SJSA1 (cell line): ENCODE results near the gene KLHL6. TPM values are rescaled to one million over a fixed set of nuclear protein-coding genes. Genes with fewer than 3 reads are reported as not detected.
"Not testable (repeated sequence)": the region's sequence is repeated elsewhere in the genome, so short reads cannot be mapped to it uniquely, and the experiment has no call there.

Experiments used
- DNase-seq, 2 experiments: peaks; one replicate each; pipeline ENCODE4 v3.0.0-alpha.2; 2015 to 2020; ENCODE audit warnings: low spot score in 2 of 2, low read depth in 1 of 2
- H3K27ac ChIP-seq: fragments of 250-450 bp; sonication (Bioruptor Pico); 2 replicates; pipeline ENCODE4 v1.5.1; 2020; ENCODE audit warnings: mild to moderate bottlenecking, moderate library complexity
- H3K27me3 ChIP-seq: fragments of 250-450 bp; sonication (Bioruptor Pico); replicated peaks from 2 replicates; pipeline ENCODE4 v1.5.1; 2020; ENCODE audit warnings: mild to moderate bottlenecking, moderate library complexity
- H3K36me3 ChIP-seq: fragments of 250-450 bp; sonication (Bioruptor Pico); 2 replicates; pipeline ENCODE4 v1.5.1; 2020; ENCODE audit warnings: mild to moderate bottlenecking
- H3K4me1 ChIP-seq: fragments of 250-450 bp; sonication (Bioruptor Pico); replicated peaks from 2 replicates; pipeline ENCODE4 v1.6.1; 2021; ENCODE audit warnings: mild to moderate bottlenecking
- H3K4me3 ChIP-seq: fragments of 250-450 bp; sonication (Bioruptor Pico); 2 replicates; pipeline ENCODE4 v1.5.1; 2020; ENCODE audit warnings: mild to moderate bottlenecking
- H3K9me3 ChIP-seq: fragments of 250-450 bp; sonication (Bioruptor Pico); replicated peaks from 2 replicates; pipeline ENCODE4 v1.5.1; 2020; ENCODE audit warnings: mild to moderate bottlenecking
- total RNA-seq: library from RNA; depleted of rRNA; stranded (reverse); fragments of >200 nt; shearing (Covaris generic); gene quantifications from 2 replicates; pipeline ENCODE4 v1.2.3, GENCODE V29; 2014

The KLHL6 gene
- total RNA-seq, 1 experiment from 2014 or later, result not detected

DNA sequence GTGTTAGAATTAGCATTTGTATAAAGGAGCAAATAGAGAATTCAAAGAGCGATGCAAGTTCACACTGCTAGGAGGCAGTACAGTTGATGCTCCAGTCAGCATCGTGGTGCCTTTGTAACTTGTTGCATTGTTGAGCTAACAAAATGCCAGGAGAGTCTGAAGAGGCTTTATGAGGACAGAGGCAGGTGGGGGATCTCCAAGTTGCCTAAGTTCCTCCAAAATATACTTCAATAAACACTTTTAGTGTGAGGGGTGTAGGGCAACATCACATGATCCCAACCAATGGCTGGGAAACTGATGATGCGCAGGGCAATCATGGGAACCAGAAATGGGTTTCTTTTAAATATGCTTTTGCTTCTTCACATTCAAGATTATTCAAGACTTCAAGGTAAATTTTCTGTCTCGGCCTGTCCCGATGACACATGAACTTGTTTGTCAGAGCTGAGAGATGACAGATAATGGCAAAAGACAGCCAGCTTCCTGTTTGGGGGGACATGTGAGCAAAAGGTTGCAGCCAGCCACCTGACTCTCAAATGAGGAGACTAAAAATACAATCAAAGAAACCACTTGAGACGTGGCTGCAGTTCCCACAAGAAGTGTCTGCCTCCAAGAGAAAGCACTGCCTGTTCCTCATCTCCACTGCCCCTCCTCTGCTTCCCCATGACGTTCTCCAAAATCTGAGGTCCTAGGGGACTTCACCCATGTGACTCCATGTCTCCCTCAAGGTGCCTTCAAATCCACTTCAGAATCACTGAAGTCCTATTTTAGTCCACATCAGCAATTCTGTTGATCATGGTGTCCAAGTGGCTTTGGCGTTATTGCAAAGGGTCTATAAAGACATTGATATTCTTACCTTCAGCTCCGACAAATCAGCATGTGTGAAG lies 39.3 kb downstream of the KLHL6 start:
- Histone ChIP-seq H3K36me3 (no peaks in the 10 kb centered on the region), H3K27ac (no peak overlapping the region), H3K4me1 (no peaks in the 10 kb centered on the region), H3K4me3 (no peak overlapping the region), H3K27me3 (no peaks in the 10 kb centered on the region), H3K9me3 (no peaks in the 10 kb centered on the region)
- DNase-seq, result no peak

GRCh38 chr3:183514021-183514420 lies 41.5 kb downstream of the KLHL6 start:
- DNase-seq, result no peak
- H3K4me3 ChIP-seq, result no peak overlapping the region
- no peaks in the 10 kb centered on the region for H3K27me3 ChIP-seq
- no peaks in the 10 kb centered on the region for H3K9me3 ChIP-seq
- H3K27ac ChIP-seq, result no peak overlapping the region
- H3K4me1 ChIP-seq, result no peaks in the 10 kb centered on the region
- H3K36me3 ChIP-seq, result no peaks in the 10 kb centered on the region

GRCh38 chr3:183513046-183513706 lies 42.3 kb downstream of the KLHL6 start:
- Histone ChIP-seq H3K4me3 (no peak overlapping the region), H3K36me3 (no peaks in the 10 kb centered on the region), H3K4me1 (no peaks in the 10 kb centered on the region), H3K27ac (no peak overlapping the region), H3K27me3 (no peaks in the 10 kb centered on the region), H3K9me3 (no peaks in the 10 kb centered on the region)
- DNase-seq, result no peak

- not testable (repeated sequence) for H3K27me3 ChIP-seq, DNase-seq, H3K9me3 ChIP-seq, H3K27ac ChIP-seq, H3K36me3 ChIP-seq, H3K4me3 ChIP-seq, H3K4me1 ChIP-seq
These were observed 44.0 kb downstream of the KLHL6 start for GRCh38 chr3:183511286-183512131.

- no peaks in the 10 kb centered on the region for H3K9me3 ChIP-seq
- no peaks in the 10 kb centered on the region for H3K4me1 ChIP-seq
- H3K27ac ChIP-seq, result no peak overlapping the region
- DNase-seq, result no peak
- no peaks in the 10 kb centered on the region; the same call in 1 of the 2 replicates for H3K27me3 ChIP-seq
- no peaks in the 10 kb centered on the region for H3K36me3 ChIP-seq
- no peak overlapping the region for H3K4me3 ChIP-seq
These were observed 46.7 kb downstream of the KLHL6 start for GRCh38 chr3:183508821-183509220.

- Histone ChIP-seq H3K9me3 (no peaks in the 10 kb centered on the region), H3K36me3 (no peaks in the 10 kb centered on the region), H3K4me3 (no peak overlapping the region), H3K27me3 (no peaks in the 10 kb centered on the region; the same call in 1 of the 2 replicates), H3K4me1 (no peaks in the 10 kb centered on the region), H3K27ac (no peak overlapping the region)
- no peak for DNase-seq
These were observed 48.0 kb downstream of the KLHL6 start for GRCh38 chr3:183507551-183507950.

- Histone ChIP-seq H3K9me3 (no peaks in the 10 kb centered on the region), H3K27me3 (no peaks in the 10 kb centered on the region; the same call in 1 of the 2 replicates), H3K4me1 (no peaks in the 10 kb centered on the region), H3K27ac (no peak overlapping the region), H3K4me3 (no peak overlapping the region), H3K36me3 (no peaks in the 10 kb centered on the region)
- no peak for DNase-seq
These were observed 48.7 kb downstream of the KLHL6 start for GRCh38 chr3:183506674-183507320.

DNA sequence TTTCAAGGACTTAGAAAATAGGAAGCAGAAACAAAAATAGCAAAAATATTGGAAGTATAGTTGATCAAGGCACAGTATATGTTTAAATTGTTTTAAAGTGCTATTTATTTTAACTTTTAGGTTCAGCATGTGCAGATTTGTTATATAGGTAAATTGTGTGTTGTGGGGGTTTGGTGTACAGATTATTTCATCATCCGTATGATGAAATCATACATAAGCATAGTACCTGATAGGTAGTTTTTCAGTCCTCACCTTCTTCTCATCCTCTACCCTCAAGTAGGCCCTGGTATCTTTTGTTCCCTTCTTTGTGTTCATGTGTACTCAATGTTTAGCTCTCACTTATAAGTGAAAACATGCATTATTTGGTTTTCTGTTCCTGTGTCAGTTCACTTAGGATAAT lies 50.9 kb downstream of the KLHL6 start:
- DNase-seq, result no peak

DNA sequence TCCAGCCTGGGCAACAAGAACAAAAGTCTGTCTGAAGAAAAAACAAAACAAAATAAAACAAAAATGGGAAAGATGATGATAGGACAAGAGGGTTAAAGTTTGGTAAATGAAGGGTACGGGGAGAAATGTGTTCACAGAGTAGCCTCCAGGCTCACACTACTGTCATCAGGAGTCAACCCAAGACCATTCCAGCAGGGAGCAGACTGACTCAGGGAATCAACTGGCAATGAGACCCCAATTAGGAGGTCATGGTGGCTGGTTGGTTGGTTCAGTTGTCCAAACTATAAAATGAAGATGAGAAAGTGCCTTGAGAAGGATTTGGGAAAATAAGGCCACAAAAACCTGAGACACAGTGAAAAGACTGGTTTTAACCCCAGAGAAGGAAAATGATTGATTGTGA lies 51.8 kb downstream of the KLHL6 start:
- Histone ChIP-seq H3K27ac (no peak overlapping the region), H3K27me3 (no peaks in the 10 kb centered on the region; the same call in 1 of the 2 replicates), H3K36me3 (no peaks in the 10 kb centered on the region), H3K4me1 (no peaks in the 10 kb centered on the region), H3K9me3 (no peaks in the 10 kb centered on the region), H3K4me3 (no peak overlapping the region)
- no peak for DNase-seq

More for the DNA sequence above, 50.9 kb downstream of the KLHL6 start:
- Histone ChIP-seq H3K4me1 (no peaks in the 10 kb centered on the region), H3K4me3 (no peak overlapping the region), H3K36me3 (no peaks in the 10 kb centered on the region), H3K27ac (no peak overlapping the region), H3K27me3 (no peaks in the 10 kb centered on the region; the same call in 1 of the 2 replicates), H3K9me3 (no peaks in the 10 kb centered on the region)

DNA sequence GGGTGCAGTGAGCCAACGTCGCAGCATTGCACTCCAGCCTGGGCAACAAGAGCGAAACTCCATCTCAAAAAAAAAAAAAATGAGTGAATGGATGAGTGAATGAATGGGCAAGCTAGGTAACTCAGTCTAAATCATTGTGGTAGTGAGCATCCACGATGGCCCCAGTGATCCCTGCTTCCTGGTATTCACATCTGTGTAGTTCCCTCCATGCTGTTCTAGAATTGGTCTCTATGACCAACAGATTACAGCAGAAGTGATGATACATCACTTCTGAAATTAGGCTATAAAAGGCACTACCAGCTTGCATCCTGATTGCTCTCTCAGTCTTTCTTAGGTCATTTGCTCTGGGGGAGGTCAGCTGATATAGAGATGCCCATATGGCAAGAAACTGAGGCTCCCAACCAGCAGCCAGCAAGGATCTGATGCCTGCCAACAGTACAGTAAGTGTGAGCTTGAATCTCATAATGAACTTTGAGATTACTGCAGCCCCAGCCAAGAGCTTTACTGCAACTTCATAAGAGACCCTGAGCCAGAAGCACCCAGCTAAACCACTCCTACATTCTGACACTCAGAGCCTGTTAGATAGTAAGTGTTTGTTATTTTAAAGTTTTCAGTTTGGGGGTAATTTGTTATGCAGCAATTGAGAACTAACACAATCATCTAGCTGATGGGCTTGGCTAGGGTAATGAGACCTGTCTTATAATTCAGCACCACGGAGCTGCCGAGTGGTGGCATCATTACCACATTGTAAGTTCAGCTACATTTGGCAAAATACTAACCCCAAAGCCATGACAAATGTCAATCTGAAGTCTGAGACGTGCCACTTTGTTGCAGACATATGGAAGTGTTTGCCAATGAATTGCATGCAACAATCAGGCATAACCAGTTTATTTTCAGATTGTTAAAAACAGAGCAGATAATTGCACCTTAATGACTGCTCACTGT lies 53.0 kb downstream of the KLHL6 start:
- Histone ChIP-seq H3K9me3 (no peaks in the 10 kb centered on the region), H3K27ac (no peak overlapping the region), H3K36me3 (no peaks in the 10 kb centered on the region), H3K27me3 (no peaks in the 10 kb centered on the region; the same call in 1 of the 2 replicates), H3K4me1 (no peaks in the 10 kb centered on the region), H3K4me3 (no peak overlapping the region)
- DNase-seq, result no peak

DNA sequence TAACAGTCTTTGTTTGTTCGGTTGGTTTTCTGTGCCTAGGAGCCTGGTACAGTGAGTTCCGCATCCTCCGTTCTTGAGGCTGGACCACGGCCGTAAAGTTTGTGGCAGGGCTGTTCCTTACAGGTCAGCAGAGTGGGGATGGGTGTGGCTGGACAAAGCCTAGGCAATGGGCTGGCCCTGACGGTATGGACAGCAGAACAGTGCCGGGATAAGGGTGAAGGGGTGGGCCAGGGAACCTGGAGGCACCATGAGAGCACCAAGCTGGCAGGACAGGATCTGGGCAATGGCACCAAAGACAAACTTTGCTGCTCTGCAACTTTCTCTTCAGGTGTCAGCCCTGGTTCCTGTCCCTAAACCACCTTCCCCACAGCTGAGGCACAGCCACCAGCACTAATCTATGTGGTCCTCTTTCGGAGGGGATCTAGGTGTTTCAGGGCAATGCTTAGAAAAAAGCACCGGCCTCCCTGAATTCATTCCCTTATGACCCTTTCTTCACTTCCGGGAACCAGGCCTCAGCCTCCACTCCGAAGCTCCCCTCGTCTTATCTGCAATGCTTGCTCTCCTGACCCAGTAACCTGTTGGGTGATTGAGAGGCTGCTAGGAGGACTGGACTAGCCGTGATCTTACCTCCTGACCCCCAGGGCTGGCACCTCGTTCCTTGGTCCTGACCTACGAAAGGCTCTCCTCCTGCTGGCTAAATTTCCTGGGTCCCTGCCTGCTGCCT lies 54.4 kb downstream of the KLHL6 start:
- Histone ChIP-seq H3K4me3 (no peak overlapping the region), H3K27ac (no peak overlapping the region), H3K4me1 (no peaks in the 10 kb centered on the region), H3K36me3 (no peaks in the 10 kb centered on the region), H3K9me3 (no peaks in the 10 kb centered on the region), H3K27me3 (no peaks in the 10 kb centered on the region; the same call in 1 of the 2 replicates)
- DNase-seq, result no peak

DNA sequence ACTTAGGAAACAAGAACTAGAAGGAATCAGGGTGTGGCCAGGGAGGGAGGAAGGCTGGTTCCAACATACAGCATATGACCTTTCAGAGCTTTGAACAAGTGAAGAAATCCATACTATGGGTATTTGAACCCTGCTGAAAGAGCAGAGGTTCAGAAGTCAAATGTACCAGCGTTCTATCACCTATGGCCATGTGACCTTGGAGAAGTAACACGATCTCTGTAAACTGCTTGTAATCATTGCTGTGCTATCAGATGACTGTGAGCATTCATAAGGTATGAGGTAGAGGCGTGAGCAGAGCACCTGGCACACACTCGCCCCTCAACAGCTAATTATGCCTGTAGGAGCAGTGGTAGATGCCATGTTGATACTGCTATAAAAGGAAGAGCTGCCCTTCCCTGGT lies 55.2 kb downstream of the KLHL6 start:
- H3K36me3 ChIP-seq, result no peaks in the 10 kb centered on the region
- no peak overlapping the region for H3K4me3 ChIP-seq
- no peaks in the 10 kb centered on the region for H3K4me1 ChIP-seq
- no peaks in the 10 kb centered on the region for H3K9me3 ChIP-seq
- DNase-seq, result no peak
- H3K27me3 ChIP-seq, result no peaks in the 10 kb centered on the region; the same call in 1 of the 2 replicates
- H3K27ac ChIP-seq, result no peak overlapping the region
